MCF 10A (cell line): ENCODE data around the gene PTPRM. TPM values are rescaled to one million over a fixed set of nuclear protein-coding genes. Genes with fewer than 3 reads are reported as not detected.

Experiments used
- BruUV-seq: library from RNA; stranded (reverse); fragments of 400-500 nt; replicated peaks from 2 replicates; lab custom pipeline; 2021; lab: Mats Ljungman, UMichigan
- CTCF ChIA-PET: fragments of 300-600 bp; sonication (Branson Sonifier 250); formaldehyde crosslinking; extraction: SDS; loops from one replicate; lab custom pipeline; 2021; ENCODE audit warnings: antibody characterized with exemption, inconsistent platforms; lab: Yijun Ruan, JAX
- POLR2A ChIA-PET: fragments of 300-600, 350-650 bp; sonication (Branson Sonifier 250); formaldehyde crosslinking; extraction: SDS; loops from one replicate; lab custom pipeline; 2020; ENCODE audit warnings: antibody characterized with exemption, inconsistent platforms; lab: Yijun Ruan, JAX
- DNase-seq: peaks from one replicate; pipeline ENCODE4 v3.0.0-alpha.2; 2018; ENCODE audit not compliant: unreplicated experiment
- H3K27ac Mint-ChIP-seq: one replicate; pipeline ENCODE4 v1.8.0; 2022; ENCODE audit warnings: mild to moderate bottlenecking, low read depth, mixed read lengths; ENCODE audit not compliant: unreplicated experiment
- H3K27me3 Mint-ChIP-seq: one replicate; pipeline ENCODE4 v1.8.0; 2022; ENCODE audit warnings: mixed read lengths; ENCODE audit not compliant: insufficient read depth, unreplicated experiment
- H3K36me3 Mint-ChIP-seq: one replicate; pipeline ENCODE4 v1.8.0; 2022; ENCODE audit warnings: mild to moderate bottlenecking, moderate library complexity, mixed read lengths; ENCODE audit not compliant: insufficient read depth, unreplicated experiment
- H3K4me1 Mint-ChIP-seq: one replicate; pipeline ENCODE4 v1.8.0; 2022; ENCODE audit warnings: mixed read lengths; ENCODE audit not compliant: insufficient read depth, unreplicated experiment
- H3K4me3 Mint-ChIP-seq: one replicate; pipeline ENCODE4 v1.8.0; 2022; ENCODE audit warnings: mild to moderate bottlenecking, moderate library complexity, mixed read lengths; ENCODE audit not compliant: unreplicated experiment
- H3K9me3 Mint-ChIP-seq: one replicate; pipeline ENCODE4 v1.8.0; 2022; ENCODE audit warnings: mixed read lengths; ENCODE audit not compliant: unreplicated experiment
- CTCF ChIP-seq: fragments of 200-600 bp; IDR thresholded peaks from one replicate; pipeline ENCODE4 v1.8.0; 2022; ENCODE audit warnings: antibody characterized with exemption, mild to moderate bottlenecking; ENCODE audit not compliant: unreplicated experiment
- intact Hi-C: fragments of 100-400 bp; cut with micrococcal nuclease; formaldehyde crosslinking; loops from 2 replicates; pipeline ENCODE4 v1.14.1; 2022
- total RNA-seq: library from RNA; stranded (reverse); gene quantifications from 2 replicates; pipeline ENCODE4 v1.2.3, GENCODE V29; 2022

The PTPRM gene
- total RNA-seq, 1 experiment from 2014 or later, result 82.8 TPM

- Mint-ChIP-seq H3K4me3 (no peak overlapping the region), H3K27ac (no peak overlapping the region), H3K4me1 (no peaks in the 10 kb centered on the region), H3K9me3 (no peaks in the 10 kb centered on the region), H3K27me3 (no peaks in the 10 kb centered on the region), H3K36me3 (peaks cover 33% of the 10 kb centered on the region)
- BruUV-seq, result no TSS peak
- intact Hi-C loops, result no loop called here
- ChIA-PET CTCF (no interaction called here), POLR2A (no interaction called here)
- TF ChIP-seq CTCF, result no peak
- DNase-seq, result no peak
Measured at GRCh38 chr18:8402237-8402636, 835.1 kb downstream of the PTPRM start.

GRCh38 chr18:8403713-8404112 is 836.6 kb downstream of the PTPRM start:
- ChIA-PET CTCF (no interaction called here), POLR2A (no interaction called here)
- peaks cover 40% of the 10 kb centered on the region for H3K36me3 Mint-ChIP-seq
- intact Hi-C loops, result no loop called here
- no peak for TF ChIP-seq CTCF
- H3K27me3 Mint-ChIP-seq, result no peaks in the 10 kb centered on the region
- no peaks in the 10 kb centered on the region for H3K4me1 Mint-ChIP-seq
- H3K4me3 Mint-ChIP-seq, result no peak overlapping the region
- BruUV-seq, result no TSS peak
- no peak for DNase-seq
- no peaks in the 10 kb centered on the region for H3K9me3 Mint-ChIP-seq
- H3K27ac Mint-ChIP-seq, result no peak overlapping the region

GRCh38 chr18:8406186-8406867 is 839.2 kb downstream of the PTPRM start:
- no peak for TF ChIP-seq CTCF
- intact Hi-C loops, result no loop called here
- Mint-ChIP-seq H3K36me3 (peaks cover 43% of the 10 kb centered on the region), H3K27ac (no peak overlapping the region), H3K4me1 (no peaks in the 10 kb centered on the region), H3K9me3 (peaks cover 17% of the 10 kb centered on the region), H3K27me3 (no peaks in the 10 kb centered on the region), H3K4me3 (no peak overlapping the region)
- ChIA-PET POLR2A (no interaction called here), CTCF (interaction anchor here (2.7 kb wide), 1 partner anchor 17 kb away, joined by 12 read pairs; no protein-coding TSS in a partner anchor)
- no peak for DNase-seq
- TSS peak; percentile 48 for BruUV-seq

GRCh38 chr18:8406868-8407250 is 839.7 kb downstream of the PTPRM start:
- no peak for DNase-seq
- Mint-ChIP-seq H3K36me3 (peaks cover 40% of the 10 kb centered on the region), H3K27me3 (no peaks in the 10 kb centered on the region), H3K9me3 (peaks cover 20% of the 10 kb centered on the region), H3K4me1 (no peaks in the 10 kb centered on the region), H3K4me3 (no peak overlapping the region), H3K27ac (no peak overlapping the region)
- no TSS peak for BruUV-seq
- ChIA-PET POLR2A (no interaction called here), CTCF (interaction anchor here (0.7 to 2.7 kb wide), 2 partner anchors 17 to 1229 kb away, joined by 3 to 12 read pairs; no protein-coding TSS in a partner anchor)
- TF ChIP-seq CTCF, result no peak
- intact Hi-C loops, result no loop called here
